GM19035 (cell line): ENCODE results near the gene IRAK1.
"Not testable (repeated sequence)": the region's sequence is repeated elsewhere in the genome, so short reads cannot be mapped to it uniquely, and the experiment has no call there.

Experiments used
- ATAC-seq: cut with Tn5 transposase; IDR thresholded peaks from one replicate; pipeline ENCODE4 v1.9.1; 2021; ENCODE audit not compliant: unreplicated experiment

The IRAK1 gene

GRCh38 chrX:154000051-154000450, 19.7 kb downstream of the IRAK1 start:
- no peak for ATAC-seq

DNA sequence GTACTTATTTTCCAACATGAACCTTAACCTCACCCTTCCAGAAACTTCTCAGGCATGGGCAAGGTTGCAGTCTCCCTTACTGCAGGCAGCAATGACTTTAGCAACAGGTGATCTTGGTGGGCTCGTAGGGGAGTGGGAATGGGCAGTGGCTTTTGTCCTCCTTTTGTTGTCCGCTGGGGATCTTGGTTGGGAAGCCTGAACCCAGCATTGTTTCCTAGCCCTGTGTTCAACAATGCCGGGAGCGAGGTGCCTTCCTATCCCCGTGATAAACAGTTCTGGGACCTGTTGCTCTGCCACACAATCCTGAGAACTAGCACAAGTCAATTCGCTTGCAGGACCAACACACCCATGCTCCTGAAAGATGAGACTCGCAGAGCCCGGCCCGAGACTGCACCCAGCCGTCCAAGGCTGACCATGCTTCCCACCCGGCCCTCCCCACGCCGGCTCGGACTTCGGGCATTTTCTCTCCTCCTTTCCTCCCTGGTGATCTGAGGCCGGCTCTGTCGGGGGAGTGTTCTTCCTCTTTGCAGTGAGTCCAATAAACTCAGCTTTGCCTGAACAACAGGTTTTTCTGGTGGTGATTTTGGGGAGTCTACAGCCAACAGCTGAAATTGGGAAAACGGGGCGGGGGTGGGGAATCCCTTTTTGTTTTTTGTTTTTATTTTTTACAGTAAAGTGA, 20.2 kb downstream of the IRAK1 start:
- ATAC-seq = no peak

DNA sequence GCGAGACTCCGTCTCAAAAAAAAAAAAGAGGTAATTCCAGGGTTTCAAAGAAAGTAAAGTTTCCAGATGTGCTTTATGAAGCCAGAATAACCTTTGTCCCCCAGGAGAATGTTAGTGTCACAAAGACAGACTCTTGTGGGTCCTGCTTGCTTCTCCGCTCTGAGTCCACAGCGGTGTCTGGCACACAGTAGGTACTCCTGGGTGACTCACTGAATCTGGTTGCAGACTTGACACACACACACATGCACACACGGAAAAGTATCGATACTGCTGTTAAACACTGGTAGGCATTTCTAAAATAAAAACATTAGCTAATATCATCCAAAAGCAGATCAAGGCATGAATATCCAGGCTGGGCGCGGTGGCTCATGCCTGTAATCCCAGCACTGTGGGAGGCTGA, 24.2 kb downstream of the IRAK1 start:
- no peak for ATAC-seq

DNA sequence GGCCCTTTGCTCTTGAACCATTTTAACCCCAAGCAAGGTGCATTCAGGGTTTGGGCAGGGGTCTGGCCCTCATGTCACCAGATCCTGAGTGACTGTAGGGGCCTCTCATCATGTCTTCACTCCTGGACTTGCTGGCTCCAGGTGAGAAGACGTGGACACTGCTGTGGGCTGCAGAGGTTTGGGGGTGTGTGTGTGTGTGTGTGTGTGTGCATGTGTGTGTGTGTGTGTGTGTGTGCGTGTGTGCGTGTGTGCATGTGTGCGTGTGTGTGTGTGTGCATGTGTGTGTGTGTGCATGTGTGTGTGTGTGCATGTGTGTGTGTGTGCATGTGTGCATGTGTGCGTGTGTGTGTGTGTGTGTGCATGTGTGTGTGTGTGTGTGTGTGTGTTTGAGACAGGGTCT, 25.3 kb downstream of the IRAK1 start:
- not testable (repeated sequence) for ATAC-seq

- no peak for ATAC-seq
Measured at GRCh38 chrX:153993978-153994377, 25.7 kb downstream of the IRAK1 start.

DNA sequence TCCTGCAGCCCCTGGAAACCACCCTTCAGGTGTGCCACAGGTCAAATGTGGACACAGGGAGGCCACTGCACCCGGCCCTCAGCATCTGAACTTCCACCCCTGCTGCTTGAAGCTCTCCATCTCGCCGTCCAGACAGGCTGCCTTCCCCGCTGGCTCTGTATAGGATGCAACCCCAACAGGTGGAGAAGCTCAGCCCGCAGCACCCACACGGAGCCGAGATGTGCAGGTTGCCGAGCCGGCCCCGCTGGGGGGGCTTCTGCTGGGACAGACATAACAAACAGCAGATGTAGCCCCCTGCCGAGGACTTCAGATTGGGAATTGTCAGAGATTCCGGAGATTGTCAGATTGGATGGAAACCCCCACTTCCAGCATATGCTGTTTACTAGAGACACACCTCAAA, 26.6 kb downstream of the IRAK1 start:
- ATAC-seq = no peak

- ATAC-seq = no peak
Measured at GRCh38 chrX:153992180-153992579, 27.5 kb downstream of the IRAK1 start.

GRCh38 chrX:153991013-153991580, 28.6 kb downstream of the IRAK1 start:
- no peak for ATAC-seq

GRCh38 chrX:153989973-153990655, 29.6 kb downstream of the IRAK1 start:
- ATAC-seq = no peak

DNA sequence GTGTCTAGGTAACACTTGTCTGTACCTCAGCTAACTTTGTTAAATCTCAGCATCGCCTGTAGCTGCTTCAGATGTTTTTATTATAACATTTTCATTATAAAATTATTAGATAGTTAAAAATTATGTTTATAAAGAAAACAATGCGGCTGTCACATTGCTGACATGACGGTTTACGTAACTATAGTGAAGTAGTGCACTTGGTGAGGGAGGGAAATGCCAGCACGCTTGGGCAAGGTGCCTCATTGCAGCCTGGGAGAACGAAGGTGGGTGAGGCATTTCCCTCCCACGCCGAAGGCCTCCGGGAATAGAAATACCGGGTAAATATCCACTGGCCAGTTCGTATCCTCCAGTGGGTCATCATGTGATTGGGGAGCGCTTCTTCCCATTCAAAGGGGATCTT, 31.2 kb downstream of the IRAK1 start:
- ATAC-seq = no peak

DNA sequence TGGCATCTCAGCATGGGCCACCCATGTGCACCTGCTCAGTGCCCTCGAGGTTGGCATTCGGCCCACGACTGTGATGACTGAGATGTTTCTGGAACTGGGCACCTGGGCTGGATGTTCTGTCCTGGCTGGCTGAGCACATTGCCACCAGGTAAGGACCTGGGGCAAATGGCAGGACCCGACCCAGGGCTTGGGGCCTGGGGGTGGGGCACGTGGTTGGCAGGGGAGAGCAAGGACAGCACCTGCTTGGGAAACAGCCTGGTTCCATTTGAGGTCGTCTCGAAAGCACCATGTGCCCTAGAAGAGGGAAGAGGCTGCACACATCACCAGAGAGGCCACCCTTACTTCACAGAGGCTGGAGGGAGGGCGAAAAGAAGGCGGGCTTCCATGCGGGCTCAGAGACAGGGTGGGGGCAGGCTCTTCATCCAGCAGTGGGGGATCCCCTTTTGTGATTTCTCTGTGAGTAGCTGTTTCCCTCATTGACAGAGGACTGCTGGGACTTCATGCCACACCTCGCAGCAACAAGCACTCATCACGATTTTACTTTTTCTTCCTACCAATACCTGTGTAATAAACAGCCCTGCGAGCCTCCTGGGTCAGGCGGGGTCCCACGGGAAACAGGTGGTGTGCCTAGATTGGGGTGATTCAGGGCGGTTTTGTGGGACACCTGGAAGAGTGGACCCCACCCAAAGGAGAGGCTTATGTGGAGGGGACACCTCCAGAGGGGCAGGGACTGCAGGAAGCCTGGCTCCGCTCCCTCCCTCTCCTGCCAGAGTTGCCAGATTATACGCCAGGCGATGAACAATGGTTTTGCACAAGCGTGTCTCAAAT, 35.1 kb downstream of the IRAK1 start:
- no peak for ATAC-seq

- ATAC-seq = no peak
Measured at GRCh38 chrX:153983321-153983801, 36.3 kb downstream of the IRAK1 start.

- no peak for ATAC-seq
Measured at GRCh38 chrX:153981771-153982533, 37.8 kb downstream of the IRAK1 start.

GRCh38 chrX:153981231-153981630, 38.5 kb downstream of the IRAK1 start:
- no peak for ATAC-seq

DNA sequence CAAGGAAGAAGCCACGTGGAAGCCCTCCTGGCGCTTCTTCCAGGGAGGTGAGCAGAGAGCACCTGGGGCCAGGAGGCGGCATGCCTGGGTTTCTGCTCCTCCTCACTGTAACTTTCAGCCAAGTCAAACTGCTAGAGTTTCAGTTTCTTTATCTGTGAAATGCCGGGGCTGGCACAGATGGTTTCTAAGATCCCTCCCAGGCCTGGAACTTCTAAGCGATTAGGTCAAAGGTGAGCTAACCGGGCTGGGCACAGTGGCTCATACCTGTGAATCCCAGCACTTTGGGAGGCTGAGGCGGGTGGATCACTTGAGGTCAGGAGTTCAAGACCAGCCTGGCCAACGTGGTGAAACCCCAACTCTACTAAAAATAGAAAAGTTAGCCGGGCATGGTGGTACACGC, 39.3 kb downstream of the IRAK1 start:
- ATAC-seq = peak; percentile 55

GRCh38 chrX:153974726-153975286, 44.9 kb downstream of the IRAK1 start:
- ATAC-seq = no peak

GRCh38 chrX:153974003-153974725, 45.5 kb downstream of the IRAK1 start:
- ATAC-seq = no peak

GRCh38 chrX:153973127-153974002, 46.3 kb downstream of the IRAK1 start:
- no peak for ATAC-seq
